ENCODE results near the gene AFF2.

- no peak for TF ChIP-seq POLR2A (IDR thresholded peaks at IDR 0.05; ENCODE audit: low read depth, low read length)
- TF ChIP-seq POLR2AphosphoS5 (IDR thresholded peaks at IDR 0.05; ENCODE audit: low read depth, low read length), result no peak
- no peak for TF ChIP-seq TAF1 (IDR thresholded peaks at IDR 0.05; ENCODE audit: low read depth, low read length)
- no peak for TF ChIP-seq POU2F2 (IDR thresholded peaks at IDR 0.05; ENCODE audit: low read depth, low read length)
These were observed 426.0 kb downstream of the AFF2 start for GRCh38 chrX:148926371-148926770.
